NCI-H2107 (cell line): Measurements from ENCODE around the gene ROBO4.

Experiments
- DNase-seq: peaks from one replicate; lab custom pipeline; 2025; lab: John Stamatoyannopoulos, UW

ROBO4 gene

DNA sequence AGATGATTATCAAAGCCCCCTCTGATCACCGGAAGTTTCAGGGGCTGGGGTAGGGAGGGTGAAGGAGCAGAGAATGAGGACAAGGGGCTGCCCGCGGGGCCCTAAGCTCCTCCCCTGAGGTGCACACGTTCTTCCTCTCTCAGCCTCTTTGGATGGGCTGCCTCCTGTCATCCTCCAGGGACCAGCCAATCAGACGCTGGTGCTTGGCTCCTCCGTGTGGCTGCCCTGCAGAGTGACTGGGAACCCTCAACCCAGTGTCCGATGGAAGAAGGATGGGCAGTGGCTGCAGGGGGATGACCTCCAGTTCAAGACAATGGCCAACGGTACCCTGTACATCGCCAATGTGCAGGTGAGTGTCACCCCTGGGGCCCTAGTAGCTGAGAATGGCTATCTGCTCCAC lies 24.9 kb downstream of the ROBO4 start:
- DNase-seq, result no peak

DNA sequence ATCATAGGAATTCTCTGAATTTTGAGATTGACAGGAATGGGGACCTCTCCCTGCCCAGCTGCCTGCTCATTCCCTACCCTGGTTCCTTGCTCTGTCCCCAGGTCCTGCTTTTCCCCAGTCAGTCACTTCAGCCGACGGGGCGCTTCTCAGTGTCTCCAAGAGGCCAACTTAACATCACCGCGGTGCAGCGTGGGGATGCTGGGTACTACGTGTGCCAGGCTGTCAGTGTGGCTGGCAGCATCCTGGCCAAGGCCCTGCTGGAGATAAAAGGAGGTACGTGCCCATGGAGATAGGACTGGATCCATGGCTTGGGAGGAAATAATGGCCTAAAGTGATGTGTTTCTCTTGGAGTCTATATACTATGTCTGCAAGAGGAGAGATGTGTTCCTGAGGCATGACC lies 25.4 kb downstream of the ROBO4 start:
- DNase-seq, result no peak

DNA sequence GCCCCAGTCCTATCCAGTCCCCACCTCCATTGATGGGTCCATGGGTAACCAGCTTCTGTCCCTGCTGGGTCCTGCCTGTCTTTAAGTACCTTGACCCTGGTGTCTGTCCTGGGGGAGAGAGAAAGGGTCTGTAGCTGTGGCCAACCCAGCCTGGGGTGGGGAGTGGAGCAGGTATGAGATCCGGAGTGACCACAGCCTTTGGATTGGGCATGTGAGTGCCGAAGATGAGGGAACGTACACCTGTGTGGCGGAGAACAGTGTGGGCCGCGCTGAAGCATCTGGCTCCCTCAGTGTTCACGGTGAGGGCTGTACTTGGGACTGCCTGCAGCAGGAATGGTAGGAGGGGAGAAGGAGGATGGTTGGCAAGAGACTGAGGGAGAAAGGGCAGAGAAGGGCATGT lies 27.2 kb downstream of the ROBO4 start:
- DNase-seq, result no peak

DNA sequence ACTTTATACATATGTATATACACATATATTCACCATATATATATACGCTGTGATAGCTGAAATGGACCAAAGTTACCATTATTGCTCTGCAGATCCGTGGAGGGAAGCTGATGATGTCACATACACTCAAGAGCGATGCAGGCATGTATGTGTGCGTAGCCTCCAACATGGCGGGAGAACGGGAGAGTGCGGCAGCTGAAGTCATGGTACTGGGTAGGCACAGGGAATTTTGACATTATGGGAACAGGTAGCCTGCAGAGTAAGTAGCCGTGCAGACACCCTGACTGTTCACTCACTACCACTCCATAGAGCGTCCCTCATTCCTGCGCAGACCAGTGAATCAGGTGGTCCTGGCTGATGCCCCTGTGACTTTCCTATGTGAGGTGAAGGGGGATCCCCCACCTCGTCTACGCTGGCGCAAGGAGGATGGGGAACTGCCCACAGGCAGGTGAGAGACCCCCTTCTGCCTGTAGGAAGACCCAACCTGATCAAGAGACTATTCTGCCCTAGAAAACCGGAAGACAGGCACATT lies 27.7 kb downstream of the ROBO4 start:
- no peak for DNase-seq

DNA sequence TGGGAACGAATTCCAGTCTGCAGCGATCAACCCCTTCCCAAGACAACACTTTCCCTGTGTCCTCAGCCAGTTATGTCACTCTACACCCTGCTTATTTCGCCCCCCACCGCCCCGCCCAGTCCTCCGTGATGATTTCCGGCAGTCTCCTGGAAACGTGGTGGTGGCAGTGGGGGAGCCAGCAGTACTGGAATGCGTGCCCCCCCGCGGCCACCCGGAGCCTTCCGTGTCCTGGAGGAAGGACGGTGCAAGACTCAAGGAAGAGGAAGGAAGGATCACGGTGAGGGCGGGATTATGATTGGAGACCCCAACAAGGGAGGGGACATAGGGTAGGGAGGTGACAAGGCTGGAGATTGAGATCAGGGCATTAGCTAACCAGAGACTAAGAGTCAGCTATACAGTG lies 28.3 kb downstream of the ROBO4 start:
- no peak for DNase-seq

DNA sequence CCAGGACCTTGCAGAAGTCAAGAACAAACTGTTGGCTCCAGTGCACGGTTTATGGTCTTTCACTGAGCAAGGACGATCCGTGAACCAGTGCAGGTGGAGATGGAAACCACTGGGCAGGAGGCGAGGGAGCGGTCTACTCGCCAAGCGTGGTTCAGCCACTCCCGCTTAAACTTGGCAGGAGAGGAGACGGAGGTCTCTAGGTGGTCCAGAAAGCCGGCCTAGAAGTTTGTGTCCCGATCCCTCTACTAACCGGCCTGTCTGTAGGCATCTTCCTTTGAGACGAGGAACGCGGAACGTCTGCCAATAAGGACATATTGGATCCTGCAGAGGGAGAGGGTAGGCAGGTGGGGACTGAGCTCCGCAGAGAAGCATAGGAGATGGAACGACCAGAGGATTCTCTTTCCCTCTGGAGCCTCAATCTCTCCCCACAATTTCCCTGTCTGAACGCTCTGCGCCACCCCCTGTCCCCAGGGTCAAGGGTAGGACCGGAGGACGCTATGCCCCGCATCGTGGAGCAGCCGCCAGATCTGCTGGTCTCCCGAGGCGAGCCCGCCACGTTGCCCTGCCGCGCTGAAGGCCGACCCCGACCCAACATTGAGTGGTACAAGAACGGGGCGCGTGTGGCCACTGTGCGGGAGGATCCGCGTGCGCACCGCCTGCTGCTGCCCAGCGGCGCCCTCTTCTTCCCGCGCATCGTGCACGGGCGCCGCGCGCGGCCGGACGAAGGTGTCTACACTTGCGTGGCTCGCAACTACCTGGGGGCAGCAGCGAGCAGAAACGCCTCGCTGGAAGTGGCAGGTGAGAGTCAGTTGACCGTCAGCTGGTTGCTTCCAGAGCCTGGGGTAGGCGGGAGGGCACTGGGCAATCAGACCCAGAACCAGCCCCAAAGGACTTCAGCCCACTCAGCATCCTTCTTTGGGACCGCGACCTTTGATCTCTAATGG lies 29.1 kb downstream of the ROBO4 start:
- DNase-seq, result no peak

DNA sequence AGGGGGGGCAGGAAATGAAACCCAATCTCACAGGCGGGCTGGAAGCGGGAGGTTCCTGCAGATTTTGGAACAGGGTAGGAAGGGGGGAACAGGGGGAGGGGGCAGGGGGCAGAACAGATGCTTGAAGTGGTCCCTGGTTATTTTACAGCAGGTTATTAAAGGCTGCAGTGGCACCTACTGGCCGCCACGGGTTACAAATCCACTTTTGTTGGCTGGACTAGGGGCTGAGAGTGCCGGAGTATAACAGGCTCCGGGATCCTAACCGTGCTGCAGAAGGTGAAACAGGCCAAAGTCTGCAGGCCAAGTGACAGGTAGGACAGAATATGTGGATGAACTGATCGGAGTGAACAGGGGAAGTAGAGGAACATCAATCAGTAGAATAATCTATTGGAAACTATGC lies 30.0 kb downstream of the ROBO4 start:
- no peak for DNase-seq

DNA sequence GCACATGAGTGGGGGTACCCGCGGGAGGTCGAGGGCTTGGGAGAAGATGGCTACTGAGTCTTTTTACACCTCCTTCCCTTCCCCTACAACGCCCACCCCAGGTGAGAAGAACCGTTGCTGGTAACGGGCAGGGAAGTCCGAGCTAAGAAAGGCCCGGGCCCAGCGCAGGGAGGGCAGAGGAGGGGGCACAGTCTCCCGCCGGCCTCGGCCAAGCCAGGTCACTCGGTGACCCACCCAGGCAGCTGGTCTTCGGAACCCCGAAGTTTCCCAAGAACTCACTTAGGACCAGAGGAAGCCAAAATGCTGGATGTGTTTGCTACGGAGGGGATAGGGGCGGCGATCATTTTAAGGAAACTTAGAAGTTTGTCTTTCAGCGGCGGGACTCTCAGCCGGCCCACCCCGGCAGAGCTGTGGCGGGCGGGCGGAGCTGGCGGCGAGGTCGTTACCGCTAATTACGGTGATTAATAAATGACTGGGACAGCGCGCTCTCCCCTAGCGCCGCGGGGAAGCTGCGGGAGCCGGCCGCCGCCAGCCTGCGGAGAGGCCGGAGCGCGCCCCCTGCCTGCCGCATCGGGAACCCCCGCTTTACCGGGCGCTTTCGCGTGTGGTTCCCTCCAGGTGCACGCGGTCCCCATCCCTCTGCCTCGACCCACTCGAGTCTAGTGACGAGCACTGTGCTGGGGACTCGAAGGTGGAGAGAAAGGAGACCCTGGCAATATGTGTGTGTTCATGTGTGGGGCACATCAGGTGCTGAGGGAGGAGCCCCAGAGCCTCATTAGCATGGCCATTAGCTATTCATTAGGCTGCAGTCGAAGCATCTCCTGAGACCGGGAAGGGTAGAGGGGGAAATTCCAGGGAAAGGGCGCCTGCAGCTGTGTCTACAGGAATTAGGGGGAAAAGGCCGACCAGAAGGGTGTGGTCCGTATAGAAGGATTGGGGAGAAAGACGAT lies 31.5 kb downstream of the ROBO4 start:
- DNase-seq, result no peak

DNA sequence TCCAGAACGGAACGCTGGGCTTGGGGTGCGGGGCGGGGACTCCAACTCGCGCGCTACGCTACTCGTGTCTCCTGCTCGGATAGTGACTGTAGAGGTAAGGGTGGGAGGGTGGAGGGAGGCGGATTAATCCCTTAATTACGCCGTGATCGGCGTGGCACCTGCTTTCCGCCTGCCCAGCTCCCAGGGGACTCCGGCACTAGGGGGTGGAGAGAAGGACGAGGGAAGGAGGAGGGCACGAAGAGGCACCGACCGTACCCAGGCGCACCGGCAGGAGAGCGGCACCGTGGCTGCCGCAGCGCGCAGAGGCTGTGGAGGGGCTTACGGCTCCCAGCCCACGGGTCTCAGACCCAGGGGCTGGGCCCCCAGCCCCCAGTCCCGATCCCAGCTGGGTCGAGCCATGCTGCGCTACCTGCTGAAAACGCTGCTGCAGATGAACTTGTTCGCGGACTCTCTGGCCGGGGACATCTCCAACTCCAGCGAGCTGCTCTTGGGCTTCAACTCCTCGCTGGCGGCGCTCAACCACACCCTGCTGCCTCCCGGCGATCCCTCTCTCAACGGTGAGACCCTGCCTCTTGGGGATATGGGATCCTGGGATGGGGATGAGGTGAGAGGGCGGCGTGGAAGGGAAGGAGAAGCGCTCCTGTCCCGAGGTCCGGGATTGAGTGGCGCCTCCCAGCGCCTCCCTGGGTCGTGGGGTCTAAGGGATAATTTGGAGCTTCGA lies 32.3 kb downstream of the ROBO4 start, which contains the start of gene ROBO3:
Gene ROBO3 (plus strand): TSS at position 252 of the 721 bp plus-strand sequence. CDS start 146 bp downstream, at position 398.
- no peak for DNase-seq

DNA sequence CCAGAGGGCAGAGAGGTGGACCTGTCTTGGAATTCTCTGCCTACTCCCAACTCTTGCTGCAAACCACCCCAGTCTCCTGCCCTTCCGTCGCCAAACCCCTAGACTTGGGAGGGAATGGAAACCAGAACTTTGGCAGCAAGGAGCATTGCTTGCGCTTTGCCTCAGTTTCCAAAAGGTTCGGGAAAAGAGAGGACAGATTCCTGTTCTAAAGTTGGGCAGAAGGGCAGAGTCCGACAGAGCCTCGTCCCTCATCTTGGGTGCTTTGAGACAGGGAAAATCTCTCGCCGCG lies 32.8 kb downstream of the ROBO4 start:
- no peak for DNase-seq

DNA sequence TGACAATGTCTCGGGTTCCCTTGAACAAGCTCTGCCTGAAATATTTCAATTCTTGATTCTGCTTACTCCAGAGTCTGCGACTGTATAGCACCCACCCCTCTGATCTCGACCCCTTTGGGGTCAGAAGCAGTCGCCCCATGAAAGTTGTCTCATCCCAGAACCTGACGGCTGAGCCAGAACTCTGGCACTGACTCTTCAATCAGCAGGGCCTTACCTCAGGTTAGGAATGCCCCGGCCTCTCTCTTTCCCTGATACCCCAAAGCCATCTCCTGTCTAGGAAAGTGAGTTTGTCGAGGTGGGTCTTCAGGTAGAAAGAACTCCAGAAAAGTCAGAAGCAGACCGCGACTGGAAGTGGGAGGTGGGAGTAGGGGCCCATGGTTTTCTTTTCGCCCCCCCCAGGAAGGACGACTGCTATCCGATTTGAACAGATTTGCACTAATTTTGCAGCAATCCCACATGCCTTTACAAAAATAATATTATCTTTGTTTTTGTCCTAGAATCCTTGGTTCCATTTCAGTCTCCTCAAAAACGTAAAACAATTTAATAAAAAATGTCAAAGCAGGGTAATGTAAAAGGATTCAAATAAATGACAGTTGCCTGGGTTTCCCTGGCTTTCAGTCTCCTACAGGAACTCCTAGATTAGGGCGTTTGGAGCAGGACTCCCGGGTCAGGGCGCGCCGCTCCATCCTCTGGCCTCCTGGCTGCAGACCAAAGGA lies 33.3 kb downstream of the ROBO4 start:
- DNase-seq, result no peak

DNA sequence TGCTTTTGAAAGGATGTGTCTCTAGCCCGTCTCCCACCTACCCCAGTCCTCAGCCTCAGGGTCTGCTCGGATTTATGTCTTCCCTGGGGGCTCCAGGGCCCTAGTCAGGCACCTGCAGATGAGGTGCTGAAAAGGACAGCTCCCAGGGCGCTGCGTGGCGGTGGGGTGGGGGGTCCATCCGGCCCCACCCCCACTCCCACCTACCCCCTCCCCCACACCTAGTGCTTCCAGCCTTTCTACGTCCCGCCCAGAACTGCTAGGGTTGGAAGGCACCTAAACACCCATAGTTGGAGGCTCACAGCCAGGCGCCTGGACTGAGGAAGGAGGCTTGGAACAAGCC lies 33.9 kb downstream of the ROBO4 start:
- no peak for DNase-seq

DNA sequence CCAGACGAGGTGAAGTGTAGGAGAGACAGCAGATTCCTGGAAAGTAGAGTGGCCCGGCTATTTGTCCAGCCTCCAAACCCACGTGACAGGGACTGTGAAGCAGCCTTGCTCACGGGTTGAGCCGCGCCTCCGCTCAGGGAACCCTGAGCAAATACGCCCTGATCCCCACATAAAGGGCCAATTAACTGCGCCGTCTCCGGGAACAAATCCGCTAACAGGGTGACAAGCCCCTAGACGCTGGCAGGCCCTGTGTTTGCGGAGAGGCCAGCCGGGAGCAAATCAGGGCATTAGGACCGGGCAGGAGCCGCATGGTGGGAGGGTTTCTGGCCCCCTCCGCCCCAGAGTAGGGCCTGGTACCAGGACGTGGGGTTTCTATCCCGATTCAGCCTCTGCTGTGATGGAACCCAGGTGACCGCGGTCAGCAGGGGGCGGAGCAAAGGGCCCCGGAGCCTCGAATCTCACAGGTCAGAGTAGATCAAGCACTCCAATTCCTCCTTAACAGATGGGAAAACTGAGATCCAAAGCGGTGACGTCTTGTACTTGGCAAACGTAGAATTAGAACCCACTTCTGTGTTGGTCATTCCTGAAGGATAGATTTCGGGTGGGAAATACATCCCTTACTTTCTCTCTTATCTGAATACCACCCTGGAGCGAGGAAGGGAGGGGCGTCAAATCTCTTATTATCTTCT lies 34.4 kb downstream of the ROBO4 start:
- no peak for DNase-seq

DNA sequence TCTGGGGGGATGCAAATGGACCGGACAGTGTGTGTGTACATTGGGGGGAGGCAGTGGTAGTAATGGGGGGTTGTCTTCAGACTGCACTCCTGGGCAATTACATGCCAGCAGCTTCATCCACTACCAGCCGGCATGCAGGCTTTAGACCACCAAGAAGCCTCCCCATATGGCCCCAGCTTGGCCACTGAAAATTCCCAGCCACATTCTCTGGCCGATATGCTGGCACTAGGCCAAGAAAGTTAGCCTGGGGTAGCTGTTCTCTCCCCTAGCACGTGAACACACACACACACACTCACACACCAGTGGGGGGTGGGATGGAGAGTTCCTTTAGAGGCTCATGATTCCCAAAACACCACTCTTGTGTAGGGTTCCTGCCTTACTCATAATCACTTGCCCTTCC lies 36.0 kb downstream of the ROBO4 start:
- no peak for DNase-seq

DNA sequence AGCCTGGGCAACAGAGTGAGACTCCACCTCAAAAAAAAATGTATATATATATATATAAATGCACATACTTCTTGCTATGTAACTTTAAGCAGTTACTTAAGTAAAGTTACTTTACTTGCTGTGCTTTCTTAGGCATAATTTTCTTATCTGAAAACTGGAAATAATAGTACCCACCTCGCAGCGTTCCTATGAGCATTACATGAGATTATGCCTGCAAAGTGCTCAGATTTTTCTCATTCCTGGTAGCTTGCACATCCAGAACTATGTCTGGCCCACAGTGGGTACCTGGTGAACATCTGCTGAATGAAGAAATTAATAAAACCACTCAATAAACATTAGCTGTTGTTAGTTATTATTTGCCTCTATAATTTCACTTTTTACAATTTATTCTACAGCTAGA lies 38.5 kb downstream of the ROBO4 start:
- no peak for DNase-seq

DNA sequence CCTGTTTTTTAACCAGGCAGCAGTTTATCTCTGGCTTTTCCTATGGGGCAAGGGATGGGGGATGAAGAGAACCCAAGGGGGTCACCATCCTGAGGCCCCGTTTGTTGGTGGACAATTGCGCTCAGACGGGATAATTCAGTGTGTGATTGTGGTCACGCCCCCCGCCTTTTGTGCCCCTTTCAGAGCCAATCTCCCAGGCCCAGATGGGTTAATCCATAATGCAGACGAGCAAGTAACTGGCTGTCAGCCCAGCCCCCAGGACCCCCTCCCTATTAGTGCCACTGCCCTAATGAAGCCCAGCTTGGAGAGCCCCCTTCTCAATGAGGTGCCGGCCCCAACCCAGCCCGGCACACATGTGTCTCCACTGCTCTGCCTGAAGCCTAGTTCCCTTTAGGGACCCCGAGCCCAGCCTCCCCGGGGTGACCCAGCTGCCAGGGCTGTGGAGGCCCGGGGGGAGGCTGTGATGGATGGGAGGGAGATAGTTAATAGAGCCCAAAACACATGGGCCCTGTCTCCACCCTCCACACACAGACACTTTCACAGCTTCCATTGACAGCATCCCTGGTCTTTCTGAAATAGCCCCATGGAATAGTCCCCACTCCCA lies 51.5 kb downstream of the ROBO4 start:
- no peak for DNase-seq

DNA sequence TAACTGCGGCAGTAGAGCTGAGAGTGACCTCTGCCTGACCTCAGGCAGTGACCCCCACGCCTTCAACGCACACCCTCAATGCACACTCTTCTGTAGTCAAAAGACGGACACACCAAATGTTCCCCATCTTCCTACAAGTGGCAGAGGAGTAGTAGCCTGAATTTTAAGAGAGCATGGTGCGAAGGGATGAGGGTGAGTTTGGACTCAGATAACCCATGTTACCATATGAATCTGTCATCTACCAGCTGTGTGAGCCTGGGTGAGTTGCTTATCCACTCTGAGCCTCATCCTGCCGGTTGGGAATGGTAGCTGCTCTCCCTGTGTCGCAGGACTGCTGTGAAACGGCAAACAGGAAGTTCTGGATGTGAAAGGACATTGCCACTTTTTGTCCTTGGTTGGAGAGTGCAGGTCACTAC lies 53.0 kb downstream of the ROBO4 start:
- no peak for DNase-seq

DNA sequence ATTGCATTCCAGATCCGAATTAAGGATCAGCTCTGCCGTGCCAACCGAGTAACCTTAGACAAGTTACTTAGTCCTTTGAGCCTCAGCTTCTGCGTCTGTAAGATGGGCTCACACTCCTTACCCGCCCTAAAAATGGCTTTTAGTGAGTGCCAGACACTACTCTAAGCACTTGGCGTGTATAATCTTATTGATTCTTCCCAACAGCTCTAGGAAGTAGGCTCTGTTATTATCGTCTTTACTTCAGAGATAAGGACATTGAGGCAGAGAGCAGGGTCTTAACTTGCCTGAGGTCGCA lies 54.1 kb downstream of the ROBO4 start:
- DNase-seq, result no peak

DNA sequence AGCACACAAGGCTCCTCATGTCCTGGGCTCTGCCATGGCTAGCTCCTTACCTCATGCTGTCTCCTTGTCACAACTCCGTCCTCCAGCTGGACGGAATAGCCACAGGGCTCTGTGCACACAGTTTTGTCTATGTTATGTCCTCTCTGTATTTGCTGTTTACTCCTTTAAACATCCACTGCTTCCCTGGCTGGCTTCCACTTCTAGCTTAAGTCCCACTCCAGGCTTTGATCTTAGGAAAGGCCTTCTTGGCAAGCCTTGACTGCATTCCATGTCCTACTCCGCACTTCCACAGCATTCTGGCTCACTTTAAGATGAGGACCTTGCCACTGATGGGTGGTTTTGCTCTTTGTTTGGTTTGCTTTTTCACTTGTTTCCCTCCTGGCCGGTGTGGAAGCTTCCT lies 55.4 kb downstream of the ROBO4 start:
- DNase-seq, result no peak

DNA sequence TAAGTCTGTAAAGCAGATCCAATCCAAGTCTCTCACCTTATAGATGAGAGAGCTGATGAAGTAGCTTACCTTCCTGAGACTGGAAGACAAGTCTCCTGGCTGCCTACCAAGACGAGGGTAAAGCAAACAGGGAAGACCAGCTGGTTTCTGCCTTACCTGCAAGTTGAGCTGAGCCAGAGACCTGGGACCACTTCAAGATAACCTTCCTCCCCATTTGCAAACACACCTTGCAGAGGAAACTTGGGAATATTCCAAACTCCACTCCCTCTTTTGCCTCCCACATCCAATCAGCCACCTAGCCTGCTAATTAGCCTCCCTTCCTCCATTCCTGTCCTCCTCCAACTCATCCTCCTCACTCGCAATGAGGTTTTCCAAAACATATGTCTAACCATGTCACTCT lies 55.8 kb downstream of the ROBO4 start:
- DNase-seq, result no peak

DNA sequence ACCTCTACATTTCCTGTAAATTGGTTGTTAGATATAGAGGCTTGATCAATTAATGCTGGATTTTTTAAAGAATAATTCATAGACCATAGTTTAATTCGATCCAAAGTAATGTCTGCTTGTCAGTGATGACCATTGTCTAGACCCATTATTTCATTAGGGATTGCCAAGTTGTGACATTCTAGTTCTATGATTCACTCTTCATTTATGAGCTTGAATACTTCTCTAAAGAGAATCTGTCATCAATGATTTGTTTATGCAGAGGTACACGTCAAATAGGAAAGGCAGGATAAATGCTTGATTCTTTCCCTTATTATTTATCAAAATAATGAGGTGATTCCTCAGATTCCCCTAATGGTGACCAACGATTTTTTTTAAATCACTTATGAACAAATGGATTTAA lies 56.5 kb downstream of the ROBO4 start:
- DNase-seq, result no peak
